ENCODE measurements around the gene ZNF79. TPM values are rescaled to one million over a fixed set of nuclear protein-coding genes. Genes with fewer than 3 reads are reported as not detected.

Gene ZNF79
- 11.7 and 12.1 TPM in 2 replicates for total RNA-seq (2014; rRNA removed; shearing (Covaris generic))

GRCh38 chr9:127423934-127424675, at the start of gene ZNF79:
TSS of gene ZNF79 (plus strand) at chr9:127424382. CDS start at chr9:127424788, 406 bp downstream.
- Histone ChIP-seq H3K4me1 (peaks cover 6% of the 10 kb centered on the region), H3K27me3 (no peaks in the 10 kb centered on the region), H3K27ac (peak within 1 kb of the TSS; percentile 82), H3K9me3 (replicated peaks) (no peaks in the 10 kb centered on the region), H3K36me3 (peaks cover 7% of the 10 kb centered on the region; the same call in 1 of the 2 replicates), H3K4me3 (peak within 1 kb of the TSS; percentile 84)
- DNase-seq = peak; percentile 93 to 96

- DNase-seq = no peak
- no peak overlapping the region for H3K27ac ChIP-seq
- H3K27me3 ChIP-seq = no peaks in the 10 kb centered on the region; the same call in none of the 2 replicates
- no peak overlapping the region for H3K4me3 ChIP-seq
- H3K9me3 ChIP-seq (replicated peaks) = peaks cover 5% of the 10 kb centered on the region; the same call in 1 of the 2 replicates
- no peaks in the 10 kb centered on the region for H3K36me3 ChIP-seq
- H3K4me1 ChIP-seq = no peaks in the 10 kb centered on the region
These were observed 43.7 kb upstream of the ZNF79 start for GRCh38 chr9:127380479-127380878.

GRCh38 chr9:127382541-127382940, 41.6 kb upstream of the ZNF79 start:
- DNase-seq = no peak
- no peaks in the 10 kb centered on the region for H3K4me1 ChIP-seq
- peaks cover 5% of the 10 kb centered on the region; the same call in 1 of the 2 replicates for H3K9me3 ChIP-seq (replicated peaks)
- no peaks in the 10 kb centered on the region for H3K36me3 ChIP-seq
- H3K27me3 ChIP-seq = no peaks in the 10 kb centered on the region; the same call in none of the 2 replicates
- H3K4me3 ChIP-seq = no peak overlapping the region
- H3K27ac ChIP-seq = no peak overlapping the region

- no peak overlapping the region for H3K4me3 ChIP-seq
- no peaks in the 10 kb centered on the region for H3K36me3 ChIP-seq
- DNase-seq = no peak
- no peaks in the 10 kb centered on the region; the same call in none of the 2 replicates for H3K27me3 ChIP-seq
- no peak overlapping the region for H3K27ac ChIP-seq
- peaks cover 11% of the 10 kb centered on the region for H3K4me1 ChIP-seq
- H3K9me3 ChIP-seq (replicated peaks) = peaks cover 5% of the 10 kb centered on the region; the same call in 1 of the 2 replicates
These were observed 40.0 kb upstream of the ZNF79 start for GRCh38 chr9:127384016-127384730.

GRCh38 chr9:127384901-127385300, 39.3 kb upstream of the ZNF79 start:
- Histone ChIP-seq H3K4me1 (peaks cover 15% of the 10 kb centered on the region), H3K4me3 (no peak overlapping the region), H3K9me3 (replicated peaks) (peaks cover 5% of the 10 kb centered on the region; the same call in 1 of the 2 replicates), H3K36me3 (no peaks in the 10 kb centered on the region), H3K27ac (no peak overlapping the region), H3K27me3 (no peaks in the 10 kb centered on the region; the same call in none of the 2 replicates)
- no peak for DNase-seq

- no peak for DNase-seq
- no peaks in the 10 kb centered on the region for H3K36me3 ChIP-seq
- H3K27ac ChIP-seq = no peak overlapping the region
- no peak overlapping the region for H3K4me3 ChIP-seq
- H3K9me3 ChIP-seq (replicated peaks) = no peaks in the 10 kb centered on the region
- H3K4me1 ChIP-seq = peaks cover 15% of the 10 kb centered on the region
- H3K27me3 ChIP-seq = no peaks in the 10 kb centered on the region; the same call in none of the 2 replicates
These were observed 37.9 kb upstream of the ZNF79 start for GRCh38 chr9:127386249-127386648.

GRCh38 chr9:127386981-127387380, 37.2 kb upstream of the ZNF79 start:
- Histone ChIP-seq H3K9me3 (replicated peaks) (no peaks in the 10 kb centered on the region), H3K36me3 (no peaks in the 10 kb centered on the region), H3K4me3 (no peak overlapping the region), H3K4me1 (peaks cover 15% of the 10 kb centered on the region), H3K27ac (no peak overlapping the region), H3K27me3 (no peaks in the 10 kb centered on the region; the same call in none of the 2 replicates)
- no peak for DNase-seq

- H3K36me3 ChIP-seq = no peaks in the 10 kb centered on the region
- peak overlapping the region; percentile 3; the same call in 1 of the 2 replicates for H3K27ac ChIP-seq
These were observed 35.9 kb upstream of the ZNF79 start for GRCh38 chr9:127388037-127388855.

GRCh38 chr9:127388856-127389238, 35.3 kb upstream of the ZNF79 start:
- H3K4me1 ChIP-seq = peaks cover 15% of the 10 kb centered on the region
- H3K36me3 ChIP-seq = no peaks in the 10 kb centered on the region
- peak overlapping the region; percentile 3; the same call in 1 of the 2 replicates for H3K27ac ChIP-seq
- H3K4me3 ChIP-seq = no peak overlapping the region
- no peaks in the 10 kb centered on the region; the same call in 1 of the 2 replicates for H3K27me3 ChIP-seq
- no peaks in the 10 kb centered on the region for H3K9me3 ChIP-seq (replicated peaks)
- no peak for DNase-seq

More at GRCh38 chr9:127388037-127388855, 35.9 kb upstream of the ZNF79 start:
- Histone ChIP-seq H3K9me3 (replicated peaks) (no peaks in the 10 kb centered on the region), H3K4me1 (peaks cover 15% of the 10 kb centered on the region), H3K4me3 (no peak overlapping the region), H3K27me3 (no peaks in the 10 kb centered on the region; the same call in 1 of the 2 replicates)
- DNase-seq = peak; percentile 89 to 94

- Histone ChIP-seq H3K4me1 (peaks cover 15% of the 10 kb centered on the region), H3K9me3 (replicated peaks) (no peaks in the 10 kb centered on the region), H3K27me3 (no peaks in the 10 kb centered on the region), H3K36me3 (no peaks in the 10 kb centered on the region), H3K4me3 (no peak overlapping the region), H3K27ac (no peak overlapping the region)
- no peak for DNase-seq
These were observed 34.6 kb upstream of the ZNF79 start for GRCh38 chr9:127389381-127390247.

GRCh38 chr9:127390248-127390545, 34.0 kb upstream of the ZNF79 start:
- Histone ChIP-seq H3K27me3 (no peaks in the 10 kb centered on the region), H3K4me3 (no peak overlapping the region), H3K4me1 (peaks cover 15% of the 10 kb centered on the region), H3K27ac (no peak overlapping the region), H3K36me3 (no peaks in the 10 kb centered on the region), H3K9me3 (replicated peaks) (no peaks in the 10 kb centered on the region)
- DNase-seq = no peak

- H3K27me3 ChIP-seq = no peaks in the 10 kb centered on the region
- peaks cover 15% of the 10 kb centered on the region for H3K4me1 ChIP-seq
- H3K4me3 ChIP-seq = no peak overlapping the region
- H3K9me3 ChIP-seq (replicated peaks) = no peaks in the 10 kb centered on the region
- H3K27ac ChIP-seq = no peak overlapping the region
- H3K36me3 ChIP-seq = no peaks in the 10 kb centered on the region
- no peak for DNase-seq
These were observed 33.6 kb upstream of the ZNF79 start for GRCh38 chr9:127390563-127390962.

- Histone ChIP-seq H3K4me1 (peaks cover 20% of the 10 kb centered on the region), H3K27me3 (no peaks in the 10 kb centered on the region), H3K36me3 (no peaks in the 10 kb centered on the region), H3K27ac (no peak overlapping the region), H3K9me3 (replicated peaks) (no peaks in the 10 kb centered on the region), H3K4me3 (no peak overlapping the region)
- no peak for DNase-seq
These were observed 32.0 kb upstream of the ZNF79 start for GRCh38 chr9:127392166-127392565.

- Histone ChIP-seq H3K9me3 (replicated peaks) (no peaks in the 10 kb centered on the region), H3K27ac (no peak overlapping the region), H3K4me1 (peaks cover 17% of the 10 kb centered on the region), H3K4me3 (no peak overlapping the region), H3K27me3 (no peaks in the 10 kb centered on the region), H3K36me3 (no peaks in the 10 kb centered on the region)
- no peak for DNase-seq
These were observed 31.2 kb upstream of the ZNF79 start for GRCh38 chr9:127392976-127393375.

Data from SJCRH30 (cell line).